GM23338 (cell line): ENCODE measurements around the gene SIRT7. TPM values are rescaled to one million over a fixed set of nuclear protein-coding genes. Genes with fewer than 3 reads are reported as not detected.

ENCODE experiments used
- ATAC-seq: fragments of 200-7000 bp; cut with Tn5 transposase; 3 replicates; pipeline ENCODE4 v1.9.1; 2020
- DNase-seq: peaks from one replicate; pipeline ENCODE4 v3.0.0-alpha.2; 2015; ENCODE audit warnings: low spot score
- H2AFZ ChIP-seq: fragments of 200-600 bp; sonication (generic); 2 replicates; pipeline ENCODE4 v1.8.0; 2016; ENCODE audit warnings: antibody characterized with exemption, mild to moderate bottlenecking, moderate library complexity
- H3F3A ChIP-seq: fragments of 200-600 bp; sonication (generic); replicated peaks from 2 replicates; pipeline ENCODE4 v1.8.0; 2017; ENCODE audit warnings: antibody characterized with exemption, mixed run types, low read depth
- H3K27ac ChIP-seq: fragments of 200-600 bp; sonication (generic); 2 replicates; pipeline ENCODE4 v1.6.1; 2016; ENCODE audit warnings: low read depth
- H3K27me3 ChIP-seq: fragments of 200-600 bp; sonication (generic); 2 replicates; pipeline ENCODE4 v1.8.0; 2016; ENCODE audit warnings: mild to moderate bottlenecking, mixed run types, moderate library complexity; ENCODE audit not compliant: insufficient read depth
- H3K36me3 ChIP-seq: fragments of 200-600 bp; sonication (generic); 2 replicates; pipeline ENCODE4 v1.8.0; 2016; ENCODE audit warnings: mild to moderate bottlenecking; ENCODE audit not compliant: insufficient read depth
- H3K4me1 ChIP-seq: fragments of 200-600 bp; sonication (generic); 2 replicates; pipeline ENCODE4 v1.8.0; 2016; ENCODE audit warnings: mild to moderate bottlenecking, moderate library complexity; ENCODE audit not compliant: insufficient read depth
- H3K4me2 ChIP-seq: fragments of 200-600 bp; sonication (generic); 2 replicates; pipeline ENCODE4 v1.7.1; 2017; ENCODE audit warnings: mixed run types
- H3K4me3 ChIP-seq: fragments of 200-600 bp; sonication (generic); 2 replicates; pipeline ENCODE4 v1.6.1; 2016; ENCODE audit warnings: mixed run types
- H3K79me2 ChIP-seq: fragments of 200-600 bp; sonication (generic); replicated peaks from 2 replicates; pipeline ENCODE4 v1.8.0; 2017; ENCODE audit warnings: mild to moderate bottlenecking; ENCODE audit not compliant: insufficient read depth
- H3K9me2 ChIP-seq: fragments of 200-600 bp; sonication (generic); 2 replicates; pipeline ENCODE4 v1.8.0; 2017; ENCODE audit not compliant: insufficient read depth
- H4K20me1 ChIP-seq: fragments of 200-600 bp; sonication (generic); replicated peaks from 2 replicates; pipeline ENCODE4 v1.8.0; 2017; ENCODE audit warnings: mild to moderate bottlenecking; ENCODE audit not compliant: insufficient read depth
- H3K27ac Mint-ChIP-seq: 2 replicates; pipeline ENCODE4 v1.8.0; 2020; ENCODE audit warnings: inconsistent platforms, mild to moderate bottlenecking, moderate library complexity, mixed read lengths
- H3K27me3 Mint-ChIP-seq: 3 replicates; pipeline ENCODE4 v1.8.0; 2022; ENCODE audit warnings: low read depth, mild to moderate bottlenecking, moderate library complexity, mixed read lengths, inconsistent platforms; ENCODE audit not compliant: insufficient read depth, poor library complexity
- H3K36me3 Mint-ChIP-seq: 3 replicates; pipeline ENCODE4 v1.8.0; 2021; ENCODE audit warnings: low read depth, mild to moderate bottlenecking, inconsistent platforms, moderate library complexity, mixed read lengths
- H3K4me1 Mint-ChIP-seq: 3 replicates; pipeline ENCODE4 v1.8.0; 2020; ENCODE audit warnings: mild to moderate bottlenecking, inconsistent platforms, mixed read lengths
- H3K4me3 Mint-ChIP-seq: 3 replicates; pipeline ENCODE4 v1.8.0; 2021; ENCODE audit warnings: moderate library complexity, mild to moderate bottlenecking, inconsistent platforms, mixed read lengths
- H3K9me3 Mint-ChIP-seq: 3 replicates; pipeline ENCODE4 v1.8.0; 2020; ENCODE audit warnings: moderate library complexity, mild to moderate bottlenecking, inconsistent platforms, mixed read lengths
- CTCF ChIP-seq, 2 experiments: fragments of 200-600 bp in 1 of 2; sonication (generic) in 1 of 2; conservative IDR thresholded peaks; 2 replicates each; pipeline versions ENCODE4 v1.5.1 to v1.6.1; 2016 to 2017; ENCODE audit warnings: antibody characterized with exemption in 2 of 2, low read depth in 2 of 2, mild to moderate bottlenecking in 2 of 2, moderate library complexity in 1 of 2
- ETS1 ChIP-seq: IDR thresholded peaks from 2 replicates; pipeline ENCODE4 v1.6.1; 2016; ENCODE audit warnings: antibody characterized with exemption
- EZH2 ChIP-seq: fragments of 200-600 bp; sonication (generic); IDR thresholded peaks from one replicate; pipeline ENCODE4 v1.8.0; 2017; ENCODE audit warnings: antibody characterized with exemption, mild to moderate bottlenecking, low read depth; ENCODE audit not compliant: unreplicated experiment
- EZH2phosphoT487 ChIP-seq: fragments of 200-600 bp; sonication (generic); IDR thresholded peaks from one replicate; pipeline ENCODE4 v1.8.1; 2018; ENCODE audit warnings: antibody characterized with exemption; ENCODE audit not compliant: unreplicated experiment
- POLR2AphosphoS5 ChIP-seq: IDR thresholded peaks from 2 replicates; pipeline ENCODE4 v1.6.1; 2016; ENCODE audit warnings: antibody characterized with exemption, low read depth
- ZNF114 ChIP-seq: fragments of 250-450 bp; sonication (Bioruptor Pico); IDR thresholded peaks from 2 replicates; pipeline ENCODE4 v1.5.0; 2020; ENCODE audit warnings: mild to moderate bottlenecking, moderate library complexity
- ZNF331 ChIP-seq: fragments of 250-450 bp; sonication (Bioruptor Pico); IDR thresholded peaks from 2 replicates; pipeline ENCODE4 v1.5.0; 2020; ENCODE audit warnings: low read depth, mild to moderate bottlenecking, moderate library complexity
- polyA plus RNA-seq: library from polyadenylated mRNA; unstranded; fragments of >200 nt; fragmentation: Nextera tagmentation; extraction: Ambion mirVana; gene quantifications from 2 replicates; pipeline ENCODE4 v1.2.1, GENCODE V29; 2016
- total RNA-seq: library from RNA; depleted of rRNA; stranded (reverse); fragments of >200 nt; shearing (Covaris generic); gene quantifications from 2 replicates; pipeline ENCODE4 v1.2.3, GENCODE V29; 2014

The SIRT7 gene
- total and polyA plus RNA-seq, 2 experiments from 2014 or later: 16.3 to 20.8 TPM

- no peaks in the 10 kb centered on the region for H3K36me3 ChIP-seq
- no peaks in the 10 kb centered on the region for H4K20me1 ChIP-seq
- peak overlapping the region; percentile 83 for H2AFZ ChIP-seq
- DNase-seq: peak; percentile 75
- peaks cover 3% of the 10 kb centered on the region; the same call in 1 of the 2 replicates for H3K79me2 ChIP-seq
- TF ChIP-seq CTCF (conservative IDR thresholded peaks at IDR 0.05; ENCODE audit: low read depth in 2 of 2) (peak in 1 of 2 experiments; percentile 22; a peak in 1 of 4 replicates), ZNF114 (CRISPR knock-in tag) (no peak), POLR2AphosphoS5 (no peak), EZH2 (no peak), EZH2phosphoT487 (no peak)
- Mint-ChIP-seq H3K27me3 (peaks cover 31% of the 10 kb centered on the region), H3K27ac (no peak overlapping the region), H3K4me3 (peak overlapping the region; percentile 52), H3K36me3 (peaks cover 2% of the 10 kb centered on the region; the same call in 1 of the 3 replicates), H3K9me3 (no peaks in the 10 kb centered on the region), H3K4me1 (peaks cover 15% of the 10 kb centered on the region)
- peak; percentile 28 for ATAC-seq
- no peak overlapping the region for H3K27ac ChIP-seq
- peak overlapping the region; percentile 40 for H3K4me3 ChIP-seq
- peaks cover 15% of the 10 kb centered on the region for H3K4me1 ChIP-seq
- peaks cover 10% of the 10 kb centered on the region; the same call in 1 of the 2 replicates for H3F3A ChIP-seq
- no peaks in the 10 kb centered on the region for H3K9me2 ChIP-seq
- peak overlapping the region; percentile 74 for H3K4me2 ChIP-seq
- peaks cover 4% of the 10 kb centered on the region; the same call in 1 of the 2 replicates for H3K27me3 ChIP-seq
Measured at GRCh38 chr17:81941484-81942166, 23.6 kb upstream of the SIRT7 start.

- H3K36me3 ChIP-seq: no peaks in the 10 kb centered on the region
- H3F3A ChIP-seq: peaks cover 10% of the 10 kb centered on the region; the same call in 1 of the 2 replicates
- 0 out of 2 replicates have a peak overlapping the region, but pooled peaks have one; percentile 83 for H2AFZ ChIP-seq
- Mint-ChIP-seq H3K27me3 (peaks cover 35% of the 10 kb centered on the region), H3K36me3 (peaks cover 8% of the 10 kb centered on the region), H3K9me3 (no peaks in the 10 kb centered on the region), H3K4me3 (no peak overlapping the region; the same call in 2 of the 3 replicates), H3K27ac (no peak overlapping the region), H3K4me1 (peaks cover 21% of the 10 kb centered on the region)
- no peaks in the 10 kb centered on the region for H3K9me2 ChIP-seq
- H3K27ac ChIP-seq: no peak overlapping the region
- ATAC-seq (no peak), DNase-seq (no peak)
- no peak overlapping the region for H3K4me3 ChIP-seq
- H3K79me2 ChIP-seq: peaks cover 11% of the 10 kb centered on the region; the same call in 1 of the 2 replicates
- H3K27me3 ChIP-seq: peaks cover 4% of the 10 kb centered on the region; the same call in 1 of the 2 replicates
- H4K20me1 ChIP-seq: no peaks in the 10 kb centered on the region
- TF ChIP-seq POLR2AphosphoS5 (no peak), ZNF331 (CRISPR knock-in tag) (no peak), ZNF114 (CRISPR knock-in tag) (no peak), ETS1 (no peak)
- no peak overlapping the region; the same call in 1 of the 2 replicates for H3K4me2 ChIP-seq
- H3K4me1 ChIP-seq: peaks cover 15% of the 10 kb centered on the region
Measured at GRCh38 chr17:81940538-81941483, 22.8 kb upstream of the SIRT7 start.
